ENCODE results near the gene ARID1B. TPM values are rescaled to one million over a fixed set of nuclear protein-coding genes. Genes with fewer than 3 reads are reported as not detected.

ARID1B gene
- total and polyA plus RNA-seq, 2 of the 13 experiments (the other 11 are each of a cell fraction or from before 2014, with no cell fraction given), result 20.1 to 32.6 TPM

DNA sequence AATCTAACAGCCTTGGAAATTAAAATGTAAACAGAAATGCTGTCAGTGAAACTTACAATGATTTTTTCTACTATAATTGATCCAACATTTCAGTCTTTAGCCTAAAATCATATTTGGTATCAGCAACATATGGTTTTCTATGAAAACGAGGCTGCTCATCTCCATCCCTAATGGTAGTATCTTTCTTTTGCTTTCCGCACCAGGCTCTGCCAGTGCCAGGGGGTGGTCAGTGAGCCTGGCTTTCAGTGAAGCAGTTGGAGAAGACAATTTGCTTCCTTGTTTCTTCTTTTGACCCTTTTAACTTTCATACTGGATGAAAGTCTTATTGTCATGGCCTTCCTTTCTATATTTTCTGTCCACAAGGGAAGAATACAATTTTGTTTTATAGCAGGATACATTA, 258.4 kb downstream of the ARID1B start:
- H3K4me3 ChIP-seq (replicated peaks in 1 of 3; ENCODE audit: insufficient read depth in 1 of 3, low read depth in 2 of 3, low read length in 3 of 3), result no peak overlapping the region
- no TSS peak for BruUV-seq (replicated peaks)
- WGBS (ENCODE audit: low lambda C conversion rate), result 94% methylated on average over 2 of the region's 2 CpGs
- H3K4me1 ChIP-seq (ENCODE audit: insufficient read depth, low read length), result peaks cover 14% of the 10 kb centered on the region
- no peaks in the 10 kb centered on the region for H3K27me3 ChIP-seq (ENCODE audit: control insufficient read depth in 1 of 2, insufficient read depth in 2 of 2, low read length in 2 of 2)
- no peak overlapping the region for H3K9ac ChIP-seq (ENCODE audit: insufficient read depth, low read depth, low read length)
- H3K9me3 ChIP-seq (ENCODE audit: low read length), result no peaks in the 10 kb centered on the region
- H3K79me2 ChIP-seq (ENCODE audit: insufficient read depth, low read length), result peaks cover 6% of the 10 kb centered on the region
- H3K36me3 ChIP-seq (replicated peaks in 1 of 2; ENCODE audit: control insufficient read depth in 1 of 2, insufficient read depth in 2 of 2, low read length in 2 of 2), result no peaks in the 10 kb centered on the region; a peak in 2 of 5 replicates
- 0 out of 2 replicates have a peak, but pooled peaks cover 6% of the 10 kb centered on the region for H4K20me1 ChIP-seq (ENCODE audit: insufficient read depth, low read length)
- no peak for ATAC-seq
- no peak overlapping the region for H2AFZ ChIP-seq (ENCODE audit: low read length)
- intact Hi-C loops (cut with micrococcal nuclease; ENCODE audit: unreplicated experiment), result no loop called here
- ChIA-PET POLR2A (no interaction called here), CTCF (ENCODE audit: low intra/inter-chr PET ratio, low total read pairs) (interaction anchor here (1.0 kb wide), 1 partner anchor 149 kb away, joined by 6 read pairs; no protein-coding TSS in a partner anchor)
- DNase-seq (ENCODE audit: low spot score), result no peak
- no peak for FAIRE-seq
- in situ Hi-C loops (cut with HindIII; ENCODE audit: extremely low pct_ligation_motif_present, low pct_unique_long_range_greater_than_20kb), result loop anchor here (10.0 kb wide), 1 partner anchor 149 kb away; no protein-coding TSS in a partner anchor
- no peak overlapping the region for H3K27ac ChIP-seq (ENCODE audit: extremely low read length, insufficient read depth, low read length)
- TF ChIP-seq ZFP36 (IDR thresholded peaks at IDR 0.05; ENCODE audit: borderline replicate concordance, low read depth, low read length, partially characterized antibody) (no peak), CREBL2 (CRISPR knock-in tag; IDR thresholded peaks at IDR 0.05; ENCODE audit: borderline replicate concordance) (no peak), CENPBD1 (CRISPR knock-in tag; IDR thresholded peaks at IDR 0.05; ENCODE audit: borderline replicate concordance, low read depth) (no peak), HOXA3 (CRISPR knock-in tag; IDR thresholded peaks at IDR 0.05) (no peak), ZNF501 (CRISPR knock-in tag; IDR thresholded peaks at IDR 0.05) (no peak), ZBTB46 (CRISPR knock-in tag; IDR thresholded peaks at IDR 0.05; ENCODE audit: borderline replicate concordance) (no peak), ZNF12 (CRISPR knock-in tag; IDR thresholded peaks at IDR 0.05) (no peak), NFATC3 (CRISPR knock-in tag; IDR thresholded peaks at IDR 0.05) (no peak), ZBTB21 (CRISPR knock-in tag; IDR thresholded peaks at IDR 0.05) (no peak)
- TF ChIP-seq, protein P1, sequence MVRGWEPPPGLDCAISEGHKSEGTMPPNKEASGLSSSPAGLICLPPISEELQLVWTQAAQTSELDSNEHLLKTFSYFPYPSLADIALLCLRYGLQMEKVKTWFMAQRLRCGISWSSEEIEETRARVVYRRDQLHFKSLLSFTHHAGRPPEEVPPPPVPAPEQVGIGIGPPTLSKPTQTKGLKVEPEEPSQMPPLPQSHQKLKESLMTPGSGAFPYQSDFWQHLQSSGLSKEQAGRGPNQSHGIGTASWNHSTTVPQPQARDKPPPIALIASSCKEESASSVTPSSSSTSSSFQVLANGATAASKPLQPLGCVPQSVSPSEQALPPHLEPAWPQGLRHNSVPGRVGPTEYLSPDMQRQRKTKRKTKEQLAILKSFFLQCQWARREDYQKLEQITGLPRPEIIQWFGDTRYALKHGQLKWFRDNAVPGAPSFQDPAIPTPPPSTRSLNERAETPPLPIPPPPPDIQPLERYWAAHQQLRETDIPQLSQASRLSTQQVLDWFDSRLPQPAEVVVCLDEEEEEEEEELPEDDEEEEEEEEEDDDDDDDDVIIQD (CRISPR knock-in tag; IDR thresholded peaks at IDR 0.05; ENCODE audit: low read depth), result no peak
- TF ChIP-seq, protein P2, sequence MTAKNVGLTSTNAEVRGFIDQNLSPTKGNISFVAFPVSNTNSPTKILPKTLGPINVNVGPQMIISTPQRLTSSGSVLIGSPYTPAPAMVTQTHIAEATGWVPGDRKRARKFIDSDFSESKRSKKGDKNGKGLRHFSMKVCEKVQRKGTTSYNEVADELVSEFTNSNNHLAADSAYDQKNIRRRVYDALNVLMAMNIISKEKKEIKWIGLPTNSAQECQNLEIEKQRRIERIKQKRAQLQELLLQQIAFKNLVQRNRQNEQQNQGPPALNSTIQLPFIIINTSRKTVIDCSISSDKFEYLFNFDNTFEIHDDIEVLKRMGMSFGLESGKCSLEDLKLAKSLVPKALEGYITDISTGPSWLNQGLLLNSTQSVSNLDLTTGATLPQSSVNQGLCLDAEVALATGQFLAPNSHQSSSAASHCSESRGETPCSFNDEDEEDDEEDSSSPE (CRISPR knock-in tag; IDR thresholded peaks at IDR 0.05), result no peak
- TF ChIP-seq, protein P3, sequence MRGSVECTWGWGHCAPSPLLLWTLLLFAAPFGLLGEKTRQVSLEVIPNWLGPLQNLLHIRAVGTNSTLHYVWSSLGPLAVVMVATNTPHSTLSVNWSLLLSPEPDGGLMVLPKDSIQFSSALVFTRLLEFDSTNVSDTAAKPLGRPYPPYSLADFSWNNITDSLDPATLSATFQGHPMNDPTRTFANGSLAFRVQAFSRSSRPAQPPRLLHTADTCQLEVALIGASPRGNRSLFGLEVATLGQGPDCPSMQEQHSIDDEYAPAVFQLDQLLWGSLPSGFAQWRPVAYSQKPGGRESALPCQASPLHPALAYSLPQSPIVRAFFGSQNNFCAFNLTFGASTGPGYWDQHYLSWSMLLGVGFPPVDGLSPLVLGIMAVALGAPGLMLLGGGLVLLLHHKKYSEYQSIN (CRISPR knock-in tag; IDR thresholded peaks at IDR 0.05; ENCODE audit: borderline replicate concordance), result no peak
- TF ChIP-seq, protein P4, sequence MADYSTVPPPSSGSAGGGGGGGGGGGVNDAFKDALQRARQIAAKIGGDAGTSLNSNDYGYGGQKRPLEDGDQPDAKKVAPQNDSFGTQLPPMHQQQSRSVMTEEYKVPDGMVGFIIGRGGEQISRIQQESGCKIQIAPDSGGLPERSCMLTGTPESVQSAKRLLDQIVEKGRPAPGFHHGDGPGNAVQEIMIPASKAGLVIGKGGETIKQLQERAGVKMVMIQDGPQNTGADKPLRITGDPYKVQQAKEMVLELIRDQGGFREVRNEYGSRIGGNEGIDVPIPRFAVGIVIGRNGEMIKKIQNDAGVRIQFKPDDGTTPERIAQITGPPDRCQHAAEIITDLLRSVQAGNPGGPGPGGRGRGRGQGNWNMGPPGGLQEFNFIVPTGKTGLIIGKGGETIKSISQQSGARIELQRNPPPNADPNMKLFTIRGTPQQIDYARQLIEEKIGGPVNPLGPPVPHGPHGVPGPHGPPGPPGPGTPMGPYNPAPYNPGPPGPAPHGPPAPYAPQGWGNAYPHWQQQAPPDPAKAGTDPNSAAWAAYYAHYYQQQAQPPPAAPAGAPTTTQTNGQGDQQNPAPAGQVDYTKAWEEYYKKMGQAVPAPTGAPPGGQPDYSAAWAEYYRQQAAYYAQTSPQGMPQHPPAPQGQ (CRISPR knock-in tag; IDR thresholded peaks at IDR 0.05; ENCODE audit: borderline replicate concordance), result no peak
- no peak overlapping the region for H3K4me2 ChIP-seq (ENCODE audit: low read depth, low read length)
